Measurements from ENCODE around the gene ERAS. TPM values are rescaled to one million over a fixed set of nuclear protein-coding genes. Genes with fewer than 3 reads are reported as not detected.

ERAS gene
- total RNA-seq, 2 experiments from 2014 or later, result 0.54 to 0.70 TPM

DNA sequence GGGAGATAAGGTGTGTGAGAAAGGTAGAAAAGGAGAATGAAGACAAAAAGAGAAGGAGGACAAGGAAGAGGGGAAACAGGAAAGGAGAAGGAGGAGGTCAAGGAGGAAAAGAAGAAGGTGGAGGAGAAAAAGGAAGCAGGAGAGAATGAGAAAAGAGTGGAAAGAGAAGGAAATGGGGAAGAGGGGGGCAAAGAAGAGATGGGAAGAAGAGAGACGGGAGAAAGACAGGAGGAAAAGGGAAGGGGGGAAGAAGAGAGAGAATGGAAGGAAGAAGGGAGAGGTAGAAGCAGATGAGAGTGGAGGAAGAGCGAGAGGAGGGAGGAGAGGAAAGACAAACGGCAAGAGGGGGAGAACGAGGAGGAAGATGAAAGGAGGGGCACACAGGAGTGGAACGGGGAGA is 35.8 kb upstream of the ERAS start:
- DNase-seq, result no peak
- peaks cover 2% of the 10 kb centered on the region for H3K4me1 Mint-ChIP-seq
- no peak overlapping the region for H3K4me3 Mint-ChIP-seq
- H3K36me3 Mint-ChIP-seq, result no peaks in the 10 kb centered on the region
- H3K27ac Mint-ChIP-seq, result no peak overlapping the region
- H3K27me3 Mint-ChIP-seq, result no peaks in the 10 kb centered on the region
- no peaks in the 10 kb centered on the region for H3K9me3 Mint-ChIP-seq

DNA sequence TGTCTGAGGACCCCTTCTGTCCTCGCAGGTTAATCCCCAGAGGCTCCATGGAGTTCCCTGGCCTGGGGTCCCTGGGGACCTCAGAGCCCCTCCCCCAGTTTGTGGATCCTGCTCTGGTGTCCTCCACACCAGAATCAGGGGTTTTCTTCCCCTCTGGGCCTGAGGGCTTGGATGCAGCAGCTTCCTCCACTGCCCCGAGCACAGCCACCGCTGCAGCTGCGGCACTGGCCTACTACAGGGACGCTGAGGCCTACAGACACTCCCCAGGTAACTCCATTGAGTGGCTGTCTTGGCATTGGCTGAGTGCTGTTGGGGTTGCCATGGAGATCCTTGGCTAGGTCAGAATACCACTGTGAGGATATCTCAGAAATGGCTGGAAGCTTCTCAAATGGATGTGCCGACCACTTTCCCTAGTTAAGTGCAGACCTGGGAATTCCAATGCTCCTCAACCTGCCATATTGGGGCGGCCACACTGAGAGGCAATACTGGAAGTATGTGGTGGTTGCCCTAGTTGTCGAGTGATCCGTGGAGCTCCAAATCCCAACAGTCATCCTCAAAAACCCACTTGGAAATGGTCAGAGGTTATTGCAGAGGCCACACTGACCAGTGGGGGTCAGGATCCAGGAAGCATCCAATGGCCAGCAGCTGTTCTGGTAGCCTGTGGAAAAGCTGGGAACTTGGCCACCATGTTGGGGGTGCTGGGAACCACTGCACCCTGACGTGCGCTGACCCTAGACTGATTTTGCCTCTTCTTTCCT is 35.1 kb upstream of the ERAS start:
- Mint-ChIP-seq H3K4me1 (peaks cover 2% of the 10 kb centered on the region), H3K27ac (no peak overlapping the region), H3K27me3 (no peaks in the 10 kb centered on the region), H3K9me3 (no peaks in the 10 kb centered on the region), H3K4me3 (no peak overlapping the region), H3K36me3 (no peaks in the 10 kb centered on the region)
- DNase-seq, result no peak

DNA sequence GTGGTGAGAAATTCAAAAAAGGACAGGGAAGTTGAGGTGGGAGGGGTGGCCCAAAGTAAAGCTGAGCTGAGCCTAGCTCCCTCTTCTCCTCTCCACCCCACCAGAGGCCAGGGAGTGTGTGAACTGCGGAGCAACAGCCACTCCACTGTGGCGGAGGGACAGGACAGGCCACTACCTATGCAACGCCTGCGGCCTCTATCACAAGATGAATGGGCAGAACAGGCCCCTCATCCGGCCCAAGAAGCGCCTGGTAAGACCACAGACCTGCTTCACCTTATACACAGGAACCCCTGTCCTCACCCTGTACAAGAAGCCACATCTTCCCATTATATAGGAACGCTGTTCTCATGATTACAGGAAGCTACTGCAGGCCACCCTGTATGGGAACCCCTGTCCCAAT is 34.1 kb upstream of the ERAS start:
- Mint-ChIP-seq H3K4me1 (peaks cover 2% of the 10 kb centered on the region), H3K36me3 (no peaks in the 10 kb centered on the region), H3K9me3 (no peaks in the 10 kb centered on the region)

DNA sequence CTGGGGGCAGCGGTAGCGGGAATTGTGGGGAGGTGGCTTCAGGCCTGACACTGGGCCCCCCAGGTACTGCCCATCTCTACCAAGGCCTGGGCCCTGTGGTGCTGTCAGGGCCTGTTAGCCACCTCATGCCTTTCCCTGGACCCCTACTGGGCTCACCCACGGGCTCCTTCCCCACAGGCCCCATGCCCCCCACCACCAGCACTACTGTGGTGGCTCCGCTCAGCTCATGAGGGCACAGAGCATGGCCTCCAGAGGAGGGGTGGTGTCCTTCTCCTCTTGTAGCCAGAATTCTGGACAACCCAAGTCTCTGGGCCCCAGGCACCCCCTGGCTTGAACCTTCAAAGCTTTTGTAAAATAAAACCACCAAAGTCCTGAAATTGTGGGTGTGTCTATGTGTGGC is 32.4 kb upstream of the ERAS start:
- no peak overlapping the region for H3K4me3 Mint-ChIP-seq
- H3K4me1 Mint-ChIP-seq, result peaks cover 2% of the 10 kb centered on the region
- no peaks in the 10 kb centered on the region for H3K27me3 Mint-ChIP-seq
- no peak overlapping the region for H3K27ac Mint-ChIP-seq
- no peaks in the 10 kb centered on the region for H3K36me3 Mint-ChIP-seq
- DNase-seq, result no peak
- no peaks in the 10 kb centered on the region for H3K9me3 Mint-ChIP-seq

More for the DNA sequence above, 34.1 kb upstream of the ERAS start:
- H3K27me3 Mint-ChIP-seq, result no peaks in the 10 kb centered on the region
- H3K4me3 Mint-ChIP-seq, result no peak overlapping the region
- DNase-seq, result no peak
- H3K27ac Mint-ChIP-seq, result no peak overlapping the region

DNA sequence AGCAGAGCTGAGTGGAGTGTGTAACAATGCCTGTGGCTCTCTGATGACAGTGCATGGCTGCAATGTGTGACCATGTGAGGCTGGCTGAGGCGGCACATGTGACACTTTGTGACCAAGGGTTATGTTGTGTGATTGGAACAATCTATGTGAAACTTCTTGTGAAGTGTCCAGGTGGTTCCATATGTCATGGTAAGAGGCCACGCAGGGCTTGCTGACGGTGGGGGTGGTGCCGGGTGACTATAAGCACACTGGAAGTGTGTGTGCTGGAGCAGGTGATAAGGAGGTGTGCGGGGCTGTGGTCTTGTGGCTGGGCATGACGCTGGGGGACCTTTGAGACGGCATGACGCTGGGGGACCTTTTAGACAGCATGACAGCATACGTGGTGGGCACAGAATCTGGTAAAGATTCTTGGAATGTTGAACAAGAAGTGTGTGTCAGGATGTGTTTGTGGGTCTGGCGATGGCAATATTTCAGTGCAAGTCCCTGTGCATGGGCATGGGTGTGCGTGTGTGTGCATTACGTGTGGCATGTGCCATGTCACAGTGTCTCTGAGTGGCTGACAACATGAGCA is 31.9 kb upstream of the ERAS start:
- H3K27ac Mint-ChIP-seq, result no peak overlapping the region
- H3K4me3 Mint-ChIP-seq, result no peak overlapping the region
- H3K27me3 Mint-ChIP-seq, result no peaks in the 10 kb centered on the region
- no peaks in the 10 kb centered on the region for H3K9me3 Mint-ChIP-seq
- H3K4me1 Mint-ChIP-seq, result no peaks in the 10 kb centered on the region
- H3K36me3 Mint-ChIP-seq, result no peaks in the 10 kb centered on the region
- DNase-seq, result no peak

DNA sequence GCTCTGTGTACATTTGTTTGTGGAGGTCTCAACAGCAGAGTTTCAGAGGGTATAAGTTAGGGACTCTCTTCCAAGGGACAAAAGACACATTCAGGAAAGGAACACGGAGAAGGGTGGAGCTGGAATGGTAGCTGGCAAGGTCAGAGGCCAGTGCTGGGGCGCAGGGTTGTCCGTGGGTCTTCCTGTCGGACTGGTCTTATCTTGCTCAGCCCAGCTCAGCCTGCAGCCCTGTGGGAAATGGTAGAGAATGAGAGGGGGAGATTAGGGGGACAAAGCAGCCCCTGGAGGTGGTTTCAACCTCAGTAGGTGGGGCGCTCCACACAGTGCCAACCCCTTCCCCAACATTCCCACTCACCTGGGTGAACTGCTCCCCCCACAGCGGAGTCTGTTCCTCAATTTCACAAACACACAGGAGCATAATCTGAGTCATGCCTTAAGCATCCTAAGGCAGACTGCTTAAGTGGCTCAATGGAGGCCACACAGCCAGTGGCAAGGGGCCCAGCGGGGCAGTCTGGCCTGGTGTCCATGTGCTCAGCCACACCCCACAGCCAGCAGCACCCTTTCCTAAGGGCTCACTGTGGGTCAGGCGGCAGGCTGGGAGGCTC is 31.3 kb upstream of the ERAS start:
- Mint-ChIP-seq H3K36me3 (no peaks in the 10 kb centered on the region), H3K9me3 (no peaks in the 10 kb centered on the region), H3K4me3 (no peak overlapping the region), H3K27ac (no peak overlapping the region), H3K27me3 (no peaks in the 10 kb centered on the region), H3K4me1 (no peaks in the 10 kb centered on the region)
- DNase-seq, result no peak

DNA sequence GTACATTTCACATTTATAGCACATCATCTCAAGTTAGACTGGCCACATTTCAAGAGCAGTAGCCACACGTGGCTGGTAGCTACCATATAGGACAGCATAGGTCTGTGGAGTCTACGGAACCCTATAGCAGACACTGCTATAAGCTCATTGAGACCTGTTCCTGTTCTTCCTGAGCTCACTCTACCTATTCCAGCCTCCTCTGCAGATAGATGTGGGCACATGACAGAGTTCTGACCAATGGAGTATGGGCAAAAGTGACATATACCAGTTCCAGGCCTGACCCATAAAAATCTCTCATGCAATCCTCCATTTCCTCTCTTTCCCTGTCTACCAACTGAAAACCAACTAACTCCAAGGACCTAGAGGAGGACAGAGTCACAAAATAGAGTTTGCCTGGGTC is 28.0 kb upstream of the ERAS start:
- peaks cover 4% of the 10 kb centered on the region for H3K4me1 Mint-ChIP-seq
- H3K36me3 Mint-ChIP-seq, result peaks cover 2% of the 10 kb centered on the region
- no peak overlapping the region for H3K27ac Mint-ChIP-seq
- no peak for DNase-seq
- H3K4me3 Mint-ChIP-seq, result no peak overlapping the region
- H3K9me3 Mint-ChIP-seq, result no peaks in the 10 kb centered on the region
- H3K27me3 Mint-ChIP-seq, result no peaks in the 10 kb centered on the region

DNA sequence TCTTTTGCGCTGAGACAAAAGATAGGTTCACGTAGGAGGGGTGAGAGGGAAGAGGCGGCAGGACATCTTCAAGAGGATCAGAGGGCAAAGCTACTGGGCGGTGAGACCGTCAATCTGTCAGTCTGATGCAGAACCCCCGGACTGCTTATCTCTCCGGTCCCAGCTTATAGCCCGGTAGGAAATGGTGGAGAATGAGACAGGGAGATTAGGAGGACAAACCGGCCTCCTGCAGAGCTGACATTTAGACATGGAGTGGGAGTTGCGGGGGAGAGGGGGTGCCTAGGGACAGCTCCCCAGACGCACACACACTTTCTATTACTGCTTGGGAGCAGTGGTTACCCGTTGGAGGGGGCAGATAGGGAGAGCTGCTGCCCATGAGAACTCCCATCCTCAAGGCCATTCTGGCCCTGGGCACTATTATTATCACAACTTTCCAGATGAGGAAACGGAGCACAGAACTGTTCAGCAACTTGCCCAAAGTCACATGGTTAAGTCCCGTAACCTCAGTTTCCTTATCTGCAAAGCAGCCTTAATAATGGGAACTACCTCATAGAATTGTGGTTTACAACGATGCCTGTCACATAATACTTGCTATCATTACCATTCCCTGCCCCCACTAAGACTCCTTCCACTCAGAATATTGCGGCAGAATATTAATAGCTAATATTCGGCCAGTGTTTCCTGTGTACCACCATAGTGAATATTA is 25.6 kb upstream of the ERAS start:
- H3K36me3 Mint-ChIP-seq, result peaks cover 3% of the 10 kb centered on the region
- H3K4me3 Mint-ChIP-seq, result peak overlapping the region; percentile 91
- no peaks in the 10 kb centered on the region for H3K27me3 Mint-ChIP-seq
- peaks cover 5% of the 10 kb centered on the region for H3K4me1 Mint-ChIP-seq
- peak overlapping the region; percentile 98 for H3K27ac Mint-ChIP-seq
- no peak for DNase-seq
- H3K9me3 Mint-ChIP-seq, result no peaks in the 10 kb centered on the region

DNA sequence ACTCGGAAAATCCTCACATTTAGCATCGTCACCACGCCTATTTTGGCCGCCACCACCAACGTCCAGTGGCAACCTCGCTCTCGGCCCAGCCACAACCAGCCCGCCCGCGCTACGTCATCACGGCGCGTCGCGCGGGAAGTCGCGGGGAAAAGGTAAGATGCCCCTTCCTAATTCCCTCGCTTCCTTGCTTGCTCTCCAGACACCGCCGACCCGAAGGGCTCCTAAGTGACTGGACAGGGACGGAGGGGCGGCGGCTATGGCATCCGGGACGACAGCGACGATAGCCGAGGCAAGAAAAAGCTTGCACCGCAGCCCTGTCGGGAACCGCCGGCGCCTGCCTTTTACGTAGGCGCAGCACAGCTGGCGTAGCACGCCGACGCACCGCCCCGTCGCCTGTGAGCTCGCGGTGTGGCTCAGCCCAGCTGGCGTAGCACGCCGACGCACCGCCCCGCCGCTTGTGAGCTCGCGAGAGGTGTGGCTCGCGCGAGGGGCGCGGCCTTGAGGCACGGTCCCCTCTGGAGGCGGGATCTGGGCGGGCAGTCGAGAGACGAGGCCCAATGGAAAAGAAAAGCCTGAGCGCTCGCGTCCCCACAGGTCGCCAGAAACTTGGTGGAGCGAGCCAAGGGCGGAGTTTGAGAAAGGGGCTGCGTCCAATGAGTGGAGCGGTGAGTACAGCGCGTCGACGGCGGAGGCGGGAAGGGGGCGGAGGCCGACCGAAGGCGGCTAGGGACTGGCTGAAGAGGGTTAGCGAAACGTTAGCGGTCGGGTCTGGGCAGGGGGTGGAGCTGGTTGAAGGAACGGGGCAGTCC is 24.8 kb upstream of the ERAS start, which contains the start of gene HDAC6:
Gene HDAC6 (plus strand): TSS at position 788 of the 809 bp plus-strand sequence. CDS start 626 bp downstream, outside the sequence.
- H3K4me1 Mint-ChIP-seq, result peaks cover 9% of the 10 kb centered on the region
- peak within 1 kb of the TSS; percentile 98 for H3K27ac Mint-ChIP-seq
- peak; percentile 96 for DNase-seq
- H3K27me3 Mint-ChIP-seq, result no peaks in the 10 kb centered on the region
- peak within 1 kb of the TSS; percentile 91 for H3K4me3 Mint-ChIP-seq
- peaks cover 3% of the 10 kb centered on the region for H3K36me3 Mint-ChIP-seq
- no peaks in the 10 kb centered on the region for H3K9me3 Mint-ChIP-seq

DNA sequence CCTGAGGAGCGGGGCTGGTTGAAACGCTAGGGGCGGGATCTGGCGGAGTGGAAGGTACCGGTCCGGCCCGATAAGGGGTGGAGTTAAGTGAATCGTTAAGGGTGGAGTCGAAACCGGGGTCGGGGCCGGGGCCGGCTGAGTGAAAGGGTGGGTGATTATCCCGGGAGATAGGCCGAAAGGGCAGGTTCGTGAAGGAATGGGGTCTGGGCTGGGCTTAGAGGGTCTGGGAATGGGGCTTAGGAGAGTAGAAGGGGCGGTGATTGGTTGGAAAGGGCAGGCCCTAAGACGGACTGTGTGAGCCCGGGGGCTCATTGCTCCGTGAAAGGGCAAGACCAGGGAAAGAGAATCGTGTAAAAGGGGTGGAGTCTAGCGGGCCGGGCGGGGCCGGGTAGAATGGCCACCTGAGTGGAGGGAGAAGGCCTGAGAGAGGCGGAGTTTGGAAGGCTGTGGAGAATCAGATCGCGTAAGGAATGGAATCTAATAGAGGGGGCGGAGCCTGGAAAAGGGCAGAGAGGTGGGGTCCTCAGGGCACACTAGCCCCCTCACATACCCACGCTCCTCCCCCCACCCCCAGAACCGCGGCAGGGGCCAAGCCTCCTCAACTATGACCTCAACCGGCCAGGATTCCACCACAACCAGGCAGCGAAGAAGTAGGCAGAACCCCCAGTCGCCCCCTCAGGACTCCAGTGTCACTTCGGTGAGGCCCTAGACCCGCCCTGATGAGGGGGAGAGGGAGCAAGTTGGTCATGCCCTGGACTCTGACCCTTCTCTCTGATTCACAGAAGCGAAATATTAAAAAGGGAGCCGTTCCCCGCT is 24.0 kb upstream of the ERAS start:
- Mint-ChIP-seq H3K27me3 (no peaks in the 10 kb centered on the region), H3K9me3 (no peaks in the 10 kb centered on the region), H3K27ac (peak overlapping the region; percentile 98), H3K36me3 (peaks cover 3% of the 10 kb centered on the region), H3K4me1 (peaks cover 15% of the 10 kb centered on the region), H3K4me3 (peak overlapping the region; percentile 91)
- DNase-seq, result peak; percentile 74

DNA sequence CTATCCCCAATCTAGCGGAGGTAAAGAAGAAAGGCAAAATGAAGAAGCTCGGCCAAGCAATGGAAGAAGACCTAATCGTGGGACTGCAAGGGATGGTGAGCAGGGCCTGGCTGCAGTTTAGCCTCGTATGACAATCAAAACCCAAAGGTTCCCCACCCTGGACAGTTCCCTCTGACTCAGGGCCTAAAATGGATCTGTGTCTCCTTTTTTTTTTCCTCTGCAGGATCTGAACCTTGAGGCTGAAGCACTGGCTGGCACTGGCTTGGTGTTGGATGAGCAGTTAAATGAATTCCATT is 23.5 kb upstream of the ERAS start:
- peak overlapping the region; percentile 91 for H3K4me3 Mint-ChIP-seq
- H3K27me3 Mint-ChIP-seq, result no peaks in the 10 kb centered on the region
- peaks cover 15% of the 10 kb centered on the region for H3K4me1 Mint-ChIP-seq
- H3K9me3 Mint-ChIP-seq, result no peaks in the 10 kb centered on the region
- no peak for DNase-seq
- peaks cover 3% of the 10 kb centered on the region for H3K36me3 Mint-ChIP-seq
- peak overlapping the region; percentile 98 for H3K27ac Mint-ChIP-seq

DNA sequence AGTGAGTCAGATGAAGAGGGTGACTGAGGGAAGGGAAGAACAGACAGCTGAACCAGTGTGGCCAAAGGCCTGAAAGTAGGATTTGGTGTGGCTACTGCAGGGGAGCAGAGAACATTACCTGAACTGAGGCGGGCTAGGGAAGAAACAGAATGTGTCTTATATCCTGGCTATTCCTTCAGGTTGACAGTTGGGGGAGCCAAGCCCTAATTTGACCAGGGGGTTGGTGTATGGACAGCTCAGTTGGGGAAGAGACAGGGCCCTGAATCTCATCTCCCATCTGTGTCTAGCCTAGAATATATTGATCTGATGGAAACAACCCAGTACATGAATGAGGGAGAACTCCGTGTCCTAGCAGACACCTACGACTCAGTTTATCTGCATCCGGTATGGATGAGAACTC is 20.2 kb upstream of the ERAS start:
- DNase-seq, result no peak
- Mint-ChIP-seq H3K27me3 (no peaks in the 10 kb centered on the region), H3K9me3 (no peaks in the 10 kb centered on the region), H3K4me3 (no peak overlapping the region), H3K36me3 (peaks cover 3% of the 10 kb centered on the region), H3K27ac (no peak overlapping the region), H3K4me1 (peaks cover 11% of the 10 kb centered on the region)

DNA sequence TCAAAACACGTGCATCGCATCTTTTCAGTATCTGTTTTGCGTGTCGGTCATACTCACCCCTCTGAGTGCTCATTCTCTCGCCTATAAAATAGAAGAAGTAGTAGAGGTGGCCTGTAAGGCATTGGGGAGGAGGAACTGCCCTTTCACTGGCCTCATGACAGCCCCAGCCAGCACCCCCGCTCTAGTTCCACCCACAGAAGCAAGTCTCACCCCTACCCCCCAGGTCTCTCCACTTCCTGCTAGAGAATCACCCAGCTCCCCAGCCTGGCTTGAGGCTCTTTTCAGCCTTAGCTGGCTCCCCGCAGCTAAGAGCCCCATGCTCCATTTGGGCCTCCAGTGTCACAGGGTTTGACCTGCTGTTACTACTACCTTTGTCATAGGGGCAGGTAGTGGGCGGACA is 12.7 kb upstream of the ERAS start:
- Mint-ChIP-seq H3K4me1 (no peaks in the 10 kb centered on the region), H3K9me3 (no peaks in the 10 kb centered on the region), H3K27ac (no peak overlapping the region), H3K27me3 (no peaks in the 10 kb centered on the region), H3K4me3 (no peak overlapping the region), H3K36me3 (peaks cover 2% of the 10 kb centered on the region)
- no peak for DNase-seq

DNA sequence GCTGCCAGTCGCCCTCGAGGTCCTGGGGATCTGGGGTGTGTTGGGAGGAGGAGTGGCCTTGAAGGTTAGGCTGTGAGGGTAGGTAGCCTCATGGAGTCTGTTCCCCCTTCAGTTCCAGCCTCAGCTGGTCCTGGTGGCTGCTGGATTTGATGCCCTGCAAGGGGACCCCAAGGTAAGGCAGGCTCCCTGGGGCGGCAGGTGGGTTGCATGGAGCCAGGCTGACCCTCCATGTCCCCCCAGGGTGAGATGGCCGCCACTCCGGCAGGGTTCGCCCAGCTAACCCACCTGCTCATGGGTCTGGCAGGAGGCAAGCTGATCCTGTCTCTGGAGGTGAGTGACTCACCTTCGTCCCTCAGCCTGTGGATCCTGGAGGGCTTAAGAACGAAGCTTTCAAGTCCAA is 11.6 kb upstream of the ERAS start:
- Mint-ChIP-seq H3K4me1 (no peaks in the 10 kb centered on the region), H3K4me3 (no peak overlapping the region), H3K27ac (no peak overlapping the region), H3K27me3 (no peaks in the 10 kb centered on the region), H3K9me3 (no peaks in the 10 kb centered on the region), H3K36me3 (peaks cover 2% of the 10 kb centered on the region)
- no peak for DNase-seq

All from activated naive CD8-positive, alpha-beta T cell treated with anti-CD3 and anti-CD28 coated beads for 36 hours (primary cell).